HEK293 (cell line): ENCODE results near the gene RBMS3.

Experiments
- CTCF ChIA-PET: fragments of 350-600 bp; formaldehyde crosslinking; extraction: SDS; loops from one replicate; lab custom pipeline; 2021; ENCODE audit warnings: antibody characterized with exemption; lab: Yijun Ruan, JAX
- POLR2A ChIA-PET: fragments of 300-600 bp; formaldehyde crosslinking; extraction: SDS; loops from one replicate; lab custom pipeline; 2020; ENCODE audit warnings: antibody characterized with exemption, inconsistent platforms; lab: Yijun Ruan, JAX
- H3K27ac ChIP-seq: fragments of 200-500 bp; sonication (Bioruptor generic); 2 replicates; pipeline ENCODE4 v1.5.1; 2014; ENCODE audit warnings: low read depth, low read length, control low read depth, inconsistent platforms; ENCODE audit errors: extremely low read depth
- H3K36me3 ChIP-seq, 2 experiments: fragments of 200-500 bp in 1 of 2; sonication (Bioruptor generic) in 1 of 2; 1 replicate in 1 of 2; 2 replicates in 1 of 2; pipeline ENCODE4 v1.5.1; 2014 to 2017; ENCODE audit warnings: inconsistent platforms in 2 of 2, low read length in 2 of 2; ENCODE audit not compliant: control insufficient read depth in 2 of 2, insufficient read depth in 1 of 2
- H3K4me1 ChIP-seq: fragments of 200-500 bp; sonication (Bioruptor generic); 2 replicates; pipeline ENCODE4 v1.5.1; 2014; ENCODE audit warnings: mild to moderate bottlenecking, low read length, inconsistent platforms; ENCODE audit not compliant: control insufficient read depth, insufficient read depth
- H3K4me3 ChIP-seq: 2 replicates; pipeline ENCODE4 v1.5.1; 2011; ENCODE audit warnings: low read depth, mild to moderate bottlenecking, control low read depth, low read length, moderate library complexity
- H3K9me3 ChIP-seq: fragments of 200-500 bp; sonication (Bioruptor generic); 2 replicates; pipeline ENCODE4 v1.5.1; 2014; ENCODE audit warnings: low read depth, low read length, inconsistent platforms; ENCODE audit not compliant: control insufficient read depth, insufficient read depth
- AEBP2 ChIP-seq: fragments of 450-650 bp; formaldehyde crosslinking; IDR thresholded peaks from 2 replicates; pipeline ENCODE4 v1.5.1; 2016; ENCODE audit warnings: missing biosample characterization, missing genetic modification characterization, borderline replicate concordance
- BCL11A ChIP-seq: fragments of 450-650 bp; formaldehyde crosslinking; IDR thresholded peaks from 2 replicates; pipeline ENCODE4 v1.5.1; 2016; ENCODE audit warnings: low read depth, missing biosample characterization, missing genetic modification characterization
- GLI4 ChIP-seq: fragments of 450-650 bp; formaldehyde crosslinking; IDR thresholded peaks from 2 replicates; pipeline ENCODE4 v1.5.1; 2016; ENCODE audit warnings: missing biosample characterization, missing genetic modification characterization
- GLIS2 ChIP-seq: fragments of 450-650 bp; formaldehyde crosslinking; IDR thresholded peaks from 2 replicates; pipeline ENCODE4 v1.5.1; 2016; ENCODE audit warnings: missing biosample characterization, missing genetic modification characterization
- PRDM10 ChIP-seq: fragments of 450-650 bp; formaldehyde crosslinking; IDR thresholded peaks from 2 replicates; pipeline ENCODE4 v1.5.1; 2016; ENCODE audit warnings: missing biosample characterization, missing genetic modification characterization
- RBAK ChIP-seq: fragments of 450-650 bp; formaldehyde crosslinking; IDR thresholded peaks from 2 replicates; pipeline ENCODE4 v1.5.1; 2016; ENCODE audit warnings: missing biosample characterization, missing genetic modification characterization
- SCRT2 ChIP-seq: fragments of 450-650 bp; formaldehyde crosslinking; IDR thresholded peaks from 2 replicates; pipeline ENCODE4 v1.5.1; 2016; ENCODE audit warnings: missing biosample characterization, missing genetic modification characterization
- ZEB2 ChIP-seq: fragments of 450-650 bp; formaldehyde crosslinking; IDR thresholded peaks from 2 replicates; pipeline ENCODE4 v1.5.1; 2016; ENCODE audit warnings: missing biosample characterization, missing genetic modification characterization
- ZNF121 ChIP-seq: fragments of 450-650 bp; formaldehyde crosslinking; IDR thresholded peaks from 2 replicates; pipeline ENCODE4 v1.5.1; 2016; ENCODE audit warnings: missing biosample characterization, missing genetic modification characterization
- ZNF169 ChIP-seq: fragments of 450-650 bp; formaldehyde crosslinking; IDR thresholded peaks from 2 replicates; pipeline ENCODE4 v1.5.1; 2016; ENCODE audit warnings: missing biosample characterization, missing genetic modification characterization
- ZNF248 ChIP-seq: fragments of 450-650 bp; formaldehyde crosslinking; IDR thresholded peaks from 2 replicates; pipeline ENCODE4 v1.5.1; 2017; ENCODE audit warnings: missing biosample characterization, missing genetic modification characterization
- ZNF510 ChIP-seq: fragments of 450-650 bp; formaldehyde crosslinking; IDR thresholded peaks from 2 replicates; pipeline ENCODE4 v1.5.1; 2018; ENCODE audit warnings: mild to moderate bottlenecking, missing genetic modification characterization, missing biosample characterization; ENCODE audit not compliant: insufficient replicate concordance
- ZNF544 ChIP-seq: fragments of 450-650 bp; formaldehyde crosslinking; IDR thresholded peaks from 2 replicates; pipeline ENCODE4 v1.5.0; 2017; ENCODE audit warnings: missing biosample characterization, missing genetic modification characterization
- ZNF654 ChIP-seq: fragments of 450-650 bp; formaldehyde crosslinking; IDR thresholded peaks from 2 replicates; pipeline ENCODE4 v1.5.1; 2016; ENCODE audit warnings: low read depth, missing biosample characterization, missing genetic modification characterization
- ZNF658 ChIP-seq: fragments of 450-650 bp; formaldehyde crosslinking; IDR thresholded peaks from 2 replicates; pipeline ENCODE4; 2016; ENCODE audit warnings: missing biosample characterization, missing genetic modification characterization
- ZNF707 ChIP-seq: fragments of 450-650 bp; formaldehyde crosslinking; IDR thresholded peaks from 2 replicates; pipeline ENCODE4 v1.5.1; 2016; ENCODE audit warnings: missing biosample characterization, missing genetic modification characterization
- ZNF76 ChIP-seq: fragments of 450-650 bp; formaldehyde crosslinking; IDR thresholded peaks from 2 replicates; pipeline ENCODE4; 2016; ENCODE audit warnings: low read depth, missing biosample characterization, missing genetic modification characterization, borderline replicate concordance
- ZNF768 ChIP-seq: fragments of 450-650 bp; formaldehyde crosslinking; IDR thresholded peaks from 2 replicates; pipeline ENCODE4 v1.5.1; 2018; ENCODE audit warnings: missing biosample characterization, mild to moderate bottlenecking, missing genetic modification characterization
- TF ChIP-seq, protein P1 (sequence below): fragments of 450-650 bp; formaldehyde crosslinking; IDR thresholded peaks from 2 replicates; pipeline ENCODE4 v1.5.1; 2016; ENCODE audit warnings: missing biosample characterization, missing genetic modification characterization
- TF ChIP-seq, protein P2 (sequence below): fragments of 450-650 bp; formaldehyde crosslinking; optimal IDR thresholded peaks from 2 replicates; pipeline ENCODE3; 2016; ENCODE audit warnings: missing biosample characterization, mild to moderate bottlenecking, missing genetic modification characterization
- TF ChIP-seq, protein P3 (sequence below): fragments of 450-650 bp; formaldehyde crosslinking; IDR thresholded peaks from 2 replicates; pipeline ENCODE4 v1.5.1; 2016; ENCODE audit warnings: missing biosample characterization, missing genetic modification characterization
- TF ChIP-seq, protein P4 (sequence below): fragments of 450-650 bp; formaldehyde crosslinking; IDR thresholded peaks from 2 replicates; pipeline ENCODE4 v1.5.1; 2016; ENCODE audit warnings: missing biosample characterization, missing genetic modification characterization
- TF ChIP-seq, protein P5 (sequence below): fragments of 450-650 bp; IDR thresholded peaks from 2 replicates; pipeline ENCODE4 v1.5.1; 2018; ENCODE audit warnings: missing biosample characterization, mild to moderate bottlenecking, missing genetic modification characterization

Gene RBMS3

DNA sequence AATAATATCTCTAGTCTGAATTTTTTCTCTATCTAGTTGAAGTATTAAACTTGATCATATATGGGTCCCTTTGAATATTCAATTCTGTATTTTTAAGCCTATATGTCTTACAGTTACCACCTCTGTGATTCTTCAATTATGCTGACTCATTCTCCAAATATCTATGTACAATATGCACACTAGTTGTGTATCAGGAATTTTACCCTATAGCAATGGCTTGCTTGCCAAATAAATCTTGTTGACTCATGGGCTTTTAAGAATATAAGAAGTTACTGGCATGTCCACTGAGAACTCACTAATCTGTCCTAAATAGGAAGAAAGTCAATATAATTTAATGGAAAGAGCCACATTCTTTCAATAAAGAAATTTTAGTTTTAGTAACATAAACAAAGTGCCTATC is 656.3 kb downstream of the RBMS3 start (continued):
- TF ChIP-seq, protein P1, sequence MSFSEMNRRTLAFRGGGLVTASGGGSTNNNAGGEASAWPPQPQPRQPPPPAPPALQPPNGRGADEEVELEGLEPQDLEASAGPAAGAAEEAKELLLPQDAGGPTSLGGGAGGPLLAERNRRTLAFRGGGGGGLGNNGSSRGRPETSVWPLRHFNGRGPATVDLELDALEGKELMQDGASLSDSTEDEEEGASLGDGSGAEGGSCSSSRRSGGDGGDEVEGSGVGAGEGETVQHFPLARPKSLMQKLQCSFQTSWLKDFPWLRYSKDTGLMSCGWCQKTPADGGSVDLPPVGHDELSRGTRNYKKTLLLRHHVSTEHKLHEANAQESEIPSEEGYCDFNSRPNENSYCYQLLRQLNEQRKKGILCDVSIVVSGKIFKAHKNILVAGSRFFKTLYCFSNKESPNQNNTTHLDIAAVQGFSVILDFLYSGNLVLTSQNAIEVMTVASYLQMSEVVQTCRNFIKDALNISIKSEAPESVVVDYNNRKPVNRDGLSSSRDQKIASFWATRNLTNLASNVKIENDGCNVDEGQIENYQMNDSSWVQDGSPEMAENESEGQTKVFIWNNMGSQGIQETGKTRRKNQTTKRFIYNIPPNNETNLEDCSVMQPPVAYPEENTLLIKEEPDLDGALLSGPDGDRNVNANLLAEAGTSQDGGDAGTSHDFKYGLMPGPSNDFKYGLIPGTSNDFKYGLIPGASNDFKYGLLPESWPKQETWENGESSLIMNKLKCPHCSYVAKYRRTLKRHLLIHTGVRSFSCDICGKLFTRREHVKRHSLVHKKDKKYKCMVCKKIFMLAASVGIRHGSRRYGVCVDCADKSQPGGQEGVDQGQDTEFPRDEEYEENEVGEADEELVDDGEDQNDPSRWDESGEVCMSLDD (tag by site-specific recombination) = no peak
- no peak for TF ChIP-seq ZNF510 (tag by site-specific recombination)
- TF ChIP-seq ZNF248 = no peak
- TF ChIP-seq BCL11A (tag by site-specific recombination) = no peak
- TF ChIP-seq GLI4 (tag by site-specific recombination) = no peak
- TF ChIP-seq, all 188 proteins: peak for 0

GRCh38 chr3:29940759-29941323 is 660.0 kb downstream of the RBMS3 start:
- Histone ChIP-seq H3K27ac (no peak overlapping the region), H3K36me3 (no peaks in the 10 kb centered on the region), H3K9me3 (no peaks in the 10 kb centered on the region), H3K4me1 (peaks cover 5% of the 10 kb centered on the region; the same call in 1 of the 2 replicates), H3K4me3 (no peak overlapping the region)
- ChIA-PET CTCF (no interaction called here), POLR2A (no interaction called here)
- TF ChIP-seq, protein P2, sequence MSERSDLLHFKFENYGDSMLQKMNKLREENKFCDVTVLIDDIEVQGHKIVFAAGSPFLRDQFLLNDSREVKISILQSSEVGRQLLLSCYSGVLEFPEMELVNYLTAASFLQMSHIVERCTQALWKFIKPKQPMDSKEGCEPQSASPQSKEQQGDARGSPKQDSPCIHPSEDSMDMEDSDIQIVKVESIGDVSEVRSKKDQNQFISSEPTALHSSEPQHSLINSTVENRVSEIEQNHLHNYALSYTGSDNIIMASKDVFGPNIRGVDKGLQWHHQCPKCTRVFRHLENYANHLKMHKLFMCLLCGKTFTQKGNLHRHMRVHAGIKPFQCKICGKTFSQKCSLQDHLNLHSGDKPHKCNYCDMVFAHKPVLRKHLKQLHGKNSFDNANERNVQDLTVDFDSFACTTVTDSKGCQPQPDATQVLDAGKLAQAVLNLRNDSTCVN (tag by site-specific recombination) = no peak
- no peak for TF ChIP-seq GLIS2 (tag by site-specific recombination)
- TF ChIP-seq, protein P3, sequence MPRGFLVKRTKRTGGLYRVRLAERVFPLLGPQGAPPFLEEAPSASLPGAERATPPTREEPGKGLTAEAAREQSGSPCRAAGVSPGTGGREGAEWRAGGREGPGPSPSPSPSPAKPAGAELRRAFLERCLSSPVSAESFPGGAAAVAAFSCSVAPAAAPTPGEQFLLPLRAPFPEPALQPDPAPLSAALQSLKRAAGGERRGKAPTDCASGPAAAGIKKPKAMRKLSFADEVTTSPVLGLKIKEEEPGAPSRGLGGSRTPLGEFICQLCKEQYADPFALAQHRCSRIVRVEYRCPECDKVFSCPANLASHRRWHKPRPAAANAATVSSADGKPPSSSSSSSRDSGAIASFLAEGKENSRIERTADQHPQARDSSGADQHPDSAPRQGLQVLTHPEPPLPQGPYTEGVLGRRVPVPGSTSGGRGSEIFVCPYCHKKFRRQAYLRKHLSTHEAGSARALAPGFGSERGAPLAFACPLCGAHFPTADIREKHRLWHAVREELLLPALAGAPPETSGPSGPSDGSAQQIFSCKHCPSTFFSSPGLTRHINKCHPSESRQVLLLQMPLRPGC (tag by site-specific recombination) = no peak
- no peak for TF ChIP-seq AEBP2
- TF ChIP-seq, protein P4, sequence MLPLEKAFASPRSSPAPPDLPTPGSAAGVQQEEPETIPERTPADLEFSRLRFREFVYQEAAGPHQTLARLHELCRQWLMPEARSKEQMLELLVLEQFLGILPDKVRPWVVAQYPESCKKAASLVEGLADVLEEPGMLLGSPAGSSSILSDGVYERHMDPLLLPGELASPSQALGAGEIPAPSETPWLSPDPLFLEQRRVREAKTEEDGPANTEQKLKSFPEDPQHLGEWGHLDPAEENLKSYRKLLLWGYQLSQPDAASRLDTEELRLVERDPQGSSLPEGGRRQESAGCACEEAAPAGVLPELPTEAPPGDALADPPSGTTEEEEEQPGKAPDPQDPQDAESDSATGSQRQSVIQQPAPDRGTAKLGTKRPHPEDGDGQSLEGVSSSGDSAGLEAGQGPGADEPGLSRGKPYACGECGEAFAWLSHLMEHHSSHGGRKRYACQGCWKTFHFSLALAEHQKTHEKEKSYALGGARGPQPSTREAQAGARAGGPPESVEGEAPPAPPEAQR = no peak
- TF ChIP-seq, protein P5, sequence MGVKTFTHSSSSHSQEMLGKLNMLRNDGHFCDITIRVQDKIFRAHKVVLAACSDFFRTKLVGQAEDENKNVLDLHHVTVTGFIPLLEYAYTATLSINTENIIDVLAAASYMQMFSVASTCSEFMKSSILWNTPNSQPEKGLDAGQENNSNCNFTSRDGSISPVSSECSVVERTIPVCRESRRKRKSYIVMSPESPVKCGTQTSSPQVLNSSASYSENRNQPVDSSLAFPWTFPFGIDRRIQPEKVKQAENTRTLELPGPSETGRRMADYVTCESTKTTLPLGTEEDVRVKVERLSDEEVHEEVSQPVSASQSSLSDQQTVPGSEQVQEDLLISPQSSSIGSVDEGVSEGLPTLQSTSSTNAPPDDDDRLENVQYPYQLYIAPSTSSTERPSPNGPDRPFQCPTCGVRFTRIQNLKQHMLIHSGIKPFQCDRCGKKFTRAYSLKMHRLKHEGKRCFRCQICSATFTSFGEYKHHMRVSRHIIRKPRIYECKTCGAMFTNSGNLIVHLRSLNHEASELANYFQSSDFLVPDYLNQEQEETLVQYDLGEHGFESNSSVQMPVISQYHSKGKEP (tag by site-specific recombination) = peak; percentile 34; the same call in 1 of the 2 replicates
- no peak for TF ChIP-seq ZNF658 (tag by site-specific recombination)
- TF ChIP-seq ZEB2 (tag by site-specific recombination) = no peak
- no peak for TF ChIP-seq RBAK (tag by site-specific recombination)
- TF ChIP-seq ZNF76 (tag by site-specific recombination) = no peak
- no peak for TF ChIP-seq PRDM10 (tag by site-specific recombination)
- no peak for TF ChIP-seq ZNF544
- no peak for TF ChIP-seq ZNF654 (tag by site-specific recombination)
- TF ChIP-seq ZNF707 = no peak
- TF ChIP-seq SCRT2 (tag by site-specific recombination) = no peak
- TF ChIP-seq ZNF121 (tag by site-specific recombination) = no peak
- TF ChIP-seq ZNF768 (tag by site-specific recombination) = no peak
- TF ChIP-seq ZNF169 (tag by site-specific recombination) = no peak
